Measurements from ENCODE around the gene DOCK1.
"Not testable (repeated sequence)": the region's sequence is repeated elsewhere in the genome, so short reads cannot be mapped to it uniquely, and the experiment has no call there.

The DOCK1 gene

DNA sequence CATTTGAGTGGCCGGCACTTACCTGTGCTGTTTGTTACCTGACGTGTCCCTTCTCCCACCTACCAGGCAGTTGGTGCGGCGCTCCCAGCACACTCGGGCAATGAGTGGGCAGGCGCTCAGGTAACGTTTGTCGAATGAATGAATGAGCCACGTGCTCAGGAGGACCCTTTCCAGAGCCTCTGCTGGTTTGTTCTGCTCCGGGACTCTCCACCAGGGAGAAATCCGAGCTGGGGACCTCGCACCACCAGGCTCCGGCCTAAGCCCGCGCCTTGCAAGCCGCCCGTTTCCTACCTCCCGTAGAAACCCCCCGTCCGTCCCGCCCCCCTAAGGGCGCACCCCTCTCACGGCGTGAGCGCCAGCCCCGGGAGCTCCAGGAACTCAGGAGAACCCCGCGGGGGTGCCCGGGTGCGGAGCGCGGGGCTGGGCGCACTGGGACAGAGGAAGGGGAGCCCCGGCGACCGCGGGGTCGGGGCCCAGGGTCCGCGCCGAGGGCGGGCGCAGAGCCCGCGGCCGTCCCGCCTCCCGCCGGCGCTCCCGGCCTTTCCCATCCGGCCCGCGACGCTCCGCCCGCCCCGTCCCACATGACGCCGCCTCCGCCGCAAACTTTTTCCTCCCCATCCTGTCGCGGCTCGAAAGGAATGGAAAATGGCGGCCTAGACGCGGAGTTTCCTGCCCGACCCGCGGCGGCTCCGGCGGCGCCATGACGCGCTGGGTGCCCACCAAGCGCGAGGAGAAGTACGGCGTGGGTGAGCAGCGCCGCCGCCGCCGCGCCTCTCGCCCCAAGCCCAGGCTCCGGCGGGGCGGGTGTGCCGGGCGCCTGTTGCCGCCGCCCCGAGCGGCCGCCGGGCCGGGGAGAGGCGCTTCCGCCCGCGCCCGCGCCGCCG is at the start of gene DOCK1:
TSS of gene DOCK1 (plus strand) at position 611 of the 884 bp plus-strand sequence. CDS start at position 701, 90 bp downstream.
- DNase-seq (ENCODE audit: low spot score) = no peak

DNA sequence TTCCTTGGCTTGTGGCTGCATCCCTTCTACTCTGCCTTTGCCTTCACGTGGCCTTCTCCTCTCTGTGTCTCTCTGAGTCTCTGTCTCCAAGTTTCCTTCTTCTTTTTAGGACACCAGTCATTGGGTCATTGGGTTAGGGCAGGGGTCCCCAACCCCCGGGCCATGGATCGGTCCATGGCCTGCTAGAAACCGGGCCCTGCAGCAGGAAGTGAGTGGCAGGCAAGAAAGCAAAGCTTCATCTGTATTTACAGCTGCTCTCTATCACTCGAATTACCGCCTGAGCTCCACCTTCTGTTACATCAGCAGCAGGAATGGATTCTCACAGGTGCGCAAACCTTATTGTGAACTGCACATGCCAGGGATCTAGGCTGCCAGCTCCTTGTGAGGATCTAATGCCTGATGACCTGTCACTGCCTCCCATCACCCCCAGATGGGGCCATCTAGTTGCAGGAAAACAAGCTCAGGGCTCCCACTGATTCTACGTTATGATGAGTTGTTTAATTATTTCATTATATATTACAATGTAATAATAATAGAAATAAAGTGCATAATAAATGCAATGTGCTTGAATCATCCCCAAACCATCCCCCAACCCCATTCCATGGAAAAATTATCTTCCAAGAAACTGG is 47.9 kb upstream of the DOCK1 start:
- DNase-seq (ENCODE audit: low spot score) = no peak

DNA sequence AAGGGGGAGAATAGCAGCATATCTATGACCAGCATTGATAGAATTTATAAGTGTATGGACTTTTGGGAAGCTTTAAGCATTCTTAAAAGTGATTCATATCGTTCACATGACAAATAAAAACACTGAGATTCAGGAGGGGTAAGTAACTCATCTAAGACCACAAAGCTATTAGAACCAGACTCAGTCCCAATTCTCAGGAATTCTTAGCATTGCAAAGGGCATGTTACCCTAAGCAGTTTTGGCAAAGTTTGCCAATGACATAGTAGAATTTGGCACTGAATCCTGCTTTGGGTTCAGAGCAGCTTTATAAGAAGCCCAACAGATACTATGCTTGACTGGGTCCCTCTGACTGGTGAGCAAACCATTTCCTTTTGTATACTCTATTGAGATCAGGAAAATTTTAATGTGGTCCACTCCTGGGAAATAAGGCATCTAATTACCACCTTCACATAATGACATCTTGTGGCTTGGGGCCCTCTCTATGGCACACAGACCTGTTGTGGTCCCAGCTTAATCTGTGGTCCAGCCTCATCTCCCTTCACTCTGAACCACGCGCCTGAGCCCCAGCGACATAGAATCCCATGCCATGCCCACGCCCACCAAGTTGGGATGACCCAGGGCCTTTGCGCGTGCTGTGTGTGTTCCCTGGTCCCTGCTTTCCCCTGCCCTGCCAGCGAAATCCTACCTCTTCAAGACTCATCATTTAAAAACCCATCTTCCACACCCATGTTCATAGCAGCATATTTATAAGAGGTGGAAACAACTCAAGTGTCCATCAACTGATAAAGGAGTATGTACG is 37.5 kb upstream of the DOCK1 start:
- DNase-seq (ENCODE audit: low spot score) = no peak

DNA sequence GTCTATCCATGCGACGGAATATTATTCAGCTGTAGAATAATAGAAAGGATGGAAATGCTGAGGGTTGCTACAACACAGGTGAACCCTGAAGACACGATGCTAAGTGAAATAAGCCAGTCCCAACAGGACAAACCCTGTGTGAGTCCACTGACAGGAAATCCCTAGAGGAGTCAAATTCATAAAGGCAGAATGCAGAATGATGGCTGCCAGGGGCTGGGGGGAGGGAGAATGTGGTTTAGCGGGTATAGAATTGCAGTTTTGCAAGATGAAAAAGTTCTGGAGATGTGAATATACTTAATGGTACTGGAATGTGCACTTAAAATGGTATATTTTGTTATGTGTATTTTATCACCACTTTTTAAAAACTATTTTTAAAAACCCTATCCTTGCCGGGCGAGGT is 36.9 kb upstream of the DOCK1 start:
- DNase-seq (ENCODE audit: low spot score) = no peak

DNA sequence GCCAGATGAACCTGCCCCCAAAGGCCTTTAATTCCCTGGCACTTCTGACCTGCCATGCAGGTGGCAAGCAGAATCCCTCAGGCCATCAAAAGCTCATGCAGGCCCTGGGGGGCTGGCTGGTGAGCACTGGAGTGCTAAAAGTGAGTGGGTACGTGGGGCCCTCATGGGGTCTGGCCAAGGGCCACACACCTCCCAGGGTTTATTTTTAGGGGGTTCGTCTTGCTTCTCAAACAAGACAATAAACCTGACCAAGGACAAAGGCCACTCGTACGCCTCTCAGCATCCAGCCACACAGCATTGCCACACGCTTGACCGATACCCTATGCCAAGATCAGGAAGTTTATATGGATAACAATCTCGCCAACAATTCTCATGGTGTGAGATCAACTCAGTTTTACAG is 33.1 kb upstream of the DOCK1 start:
- DNase-seq (ENCODE audit: low spot score) = no peak

DNA sequence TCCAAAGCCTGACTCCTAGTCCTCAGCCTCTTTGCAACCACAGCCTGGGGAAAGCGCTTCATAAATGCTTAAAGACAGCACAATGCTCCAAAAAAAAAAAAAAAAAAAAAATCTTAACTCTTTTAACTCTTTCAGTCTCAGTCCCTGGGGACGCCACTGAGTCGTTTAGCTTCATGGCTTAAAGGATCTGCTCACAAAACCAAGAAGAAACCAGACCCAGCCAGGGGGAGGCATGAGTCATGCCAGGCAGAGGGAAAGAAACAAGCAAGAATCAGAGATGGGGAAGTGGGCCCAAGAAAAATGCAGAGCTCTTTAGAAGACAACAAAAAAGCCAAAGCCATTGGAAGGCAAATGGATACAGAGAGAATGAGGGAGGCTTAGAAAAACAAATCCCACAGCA is 32.5 kb upstream of the DOCK1 start:
- DNase-seq (ENCODE audit: low spot score) = no peak

DNA sequence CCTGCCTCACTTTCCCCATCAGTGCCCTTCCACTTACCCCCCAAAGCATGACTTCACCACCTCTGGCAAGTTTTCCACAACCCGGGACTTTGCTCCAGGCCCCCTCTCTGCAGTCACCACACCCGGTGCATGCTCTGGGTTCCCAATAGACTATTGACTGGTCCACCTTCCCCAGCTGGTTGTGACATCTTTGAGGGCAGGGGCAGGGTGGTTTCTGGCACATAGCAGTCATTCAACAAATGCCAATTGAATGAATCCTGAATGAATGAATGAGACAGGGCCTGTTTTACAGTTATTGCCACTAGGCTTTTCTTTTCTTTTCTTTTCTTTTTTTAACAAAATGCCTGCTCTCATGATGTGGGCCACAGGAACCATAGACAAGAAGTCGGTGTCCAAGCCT is 28.8 kb upstream of the DOCK1 start:
- DNase-seq (ENCODE audit: low spot score) = no peak

DNA sequence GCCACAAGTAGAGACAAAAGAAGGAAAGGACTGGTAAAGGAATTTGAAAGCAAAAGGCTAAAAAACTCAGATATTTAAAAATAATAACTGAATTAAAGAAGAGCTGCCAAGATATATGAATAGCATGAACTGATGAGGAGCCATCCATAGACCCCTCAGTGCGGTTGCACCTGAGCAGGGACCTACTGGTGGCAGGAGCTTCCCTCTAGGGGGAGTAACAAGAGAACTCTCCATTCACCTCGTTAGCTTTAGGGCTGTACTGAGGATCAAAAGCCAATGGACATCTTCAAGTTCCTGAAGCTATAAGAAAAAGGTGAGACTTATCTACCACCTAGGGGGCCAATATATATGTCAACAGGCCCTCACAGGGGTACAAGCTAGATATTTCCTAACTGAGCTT is 27.8 kb upstream of the DOCK1 start:
- no peak for DNase-seq (ENCODE audit: low spot score)

DNA sequence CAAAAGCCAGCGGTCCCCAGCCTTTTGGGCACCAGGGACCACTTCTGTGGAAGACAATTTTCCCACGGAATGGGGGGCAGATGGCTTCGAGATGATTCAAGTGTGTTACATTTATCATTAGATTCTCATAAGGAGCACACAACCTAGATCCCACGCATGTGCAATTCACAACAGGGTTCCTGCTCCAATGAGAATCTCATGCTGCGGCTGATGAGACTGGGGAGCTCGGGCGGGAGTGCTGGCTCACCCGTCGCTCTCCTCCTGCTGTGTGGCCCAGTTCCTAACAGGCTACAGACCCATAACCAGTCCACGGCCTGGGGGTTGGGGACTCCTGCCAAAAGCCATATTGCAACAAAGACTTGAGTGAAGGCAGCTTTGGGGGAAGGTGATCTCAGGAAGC is 26.6 kb upstream of the DOCK1 start:
- DNase-seq (ENCODE audit: low spot score) = no peak

DNA sequence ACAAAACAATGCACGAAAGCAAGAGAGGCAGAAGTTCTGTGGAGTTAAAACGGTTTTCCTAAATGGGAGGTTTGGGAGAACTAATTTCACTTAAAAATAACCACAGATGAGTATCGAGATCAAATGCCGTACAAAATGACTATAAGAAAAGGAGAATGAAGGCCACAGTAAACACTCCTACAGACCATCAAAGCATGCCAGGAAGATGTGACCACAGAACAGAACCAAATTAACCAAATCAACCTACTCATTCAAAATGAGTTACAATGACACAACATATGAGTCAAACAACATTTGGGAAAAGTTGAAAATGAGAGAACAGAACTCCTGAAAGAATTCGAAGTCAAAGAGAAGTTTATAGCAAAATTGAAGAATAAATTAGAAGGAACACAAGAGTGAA is 24.3 kb upstream of the DOCK1 start:
- DNase-seq (ENCODE audit: low spot score) = no peak

DNA sequence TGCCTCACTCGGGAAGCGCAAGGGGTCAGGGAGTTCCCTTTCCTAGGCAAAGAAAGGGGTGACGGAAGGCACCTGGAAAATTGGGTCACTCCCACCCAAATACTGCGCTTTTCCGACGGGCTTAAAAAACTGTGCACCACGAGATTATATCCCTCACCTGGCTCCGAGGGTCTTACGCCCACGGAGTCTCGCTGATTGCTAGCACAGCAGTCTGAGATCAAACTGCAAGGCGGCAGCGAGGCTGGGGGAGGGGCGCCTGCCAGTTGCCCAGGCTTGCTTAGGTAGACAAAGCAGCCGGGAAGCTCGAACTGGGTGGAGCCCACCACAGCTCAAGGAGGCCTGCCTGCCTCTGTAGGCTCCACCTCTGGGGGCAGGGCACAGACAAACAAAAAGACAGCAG is 23.2 kb upstream of the DOCK1 start:
- DNase-seq (ENCODE audit: low spot score) = not testable (repeated sequence)

DNA sequence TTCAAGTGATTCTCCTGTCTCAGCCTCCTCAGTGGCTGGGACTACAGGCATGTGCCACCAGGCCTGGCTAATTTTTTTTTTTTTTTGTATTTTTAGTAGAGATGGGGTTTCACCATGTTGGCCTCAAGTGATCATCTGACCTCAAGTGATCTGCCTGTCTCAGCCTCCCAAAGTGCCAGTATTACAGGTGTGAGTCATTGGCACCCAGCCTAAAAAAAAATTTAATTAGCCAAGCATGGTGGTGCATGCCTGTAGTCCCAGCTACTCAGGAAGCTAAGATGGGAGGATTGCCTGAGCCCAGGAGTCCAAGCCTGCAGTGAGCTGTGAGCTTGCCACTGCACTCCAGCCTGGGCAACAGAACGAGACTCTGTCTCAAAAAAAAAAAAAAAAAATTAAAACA is 16.8 kb upstream of the DOCK1 start:
- not testable (repeated sequence) for DNase-seq (ENCODE audit: low spot score)

DNA sequence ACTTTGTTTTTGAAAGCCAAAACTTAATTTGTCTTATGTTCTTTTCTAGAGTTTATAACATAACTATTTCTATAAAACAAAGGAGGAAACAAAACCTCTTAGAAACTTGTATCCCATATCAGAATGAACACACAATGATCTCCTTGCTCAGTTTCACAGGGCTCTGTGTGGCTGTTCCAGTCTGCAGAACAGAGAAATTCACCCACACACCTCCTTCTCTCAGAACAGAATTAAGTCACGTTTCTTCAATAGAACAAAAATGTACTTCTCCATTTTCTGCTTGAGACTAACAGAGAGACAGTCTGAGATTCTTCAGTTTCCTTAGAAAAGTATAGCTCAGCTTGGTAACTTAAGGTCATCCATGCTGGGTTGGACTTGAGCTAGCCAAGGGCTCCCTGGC is 15.8 kb upstream of the DOCK1 start:
- no peak for DNase-seq (ENCODE audit: low spot score)

DNA sequence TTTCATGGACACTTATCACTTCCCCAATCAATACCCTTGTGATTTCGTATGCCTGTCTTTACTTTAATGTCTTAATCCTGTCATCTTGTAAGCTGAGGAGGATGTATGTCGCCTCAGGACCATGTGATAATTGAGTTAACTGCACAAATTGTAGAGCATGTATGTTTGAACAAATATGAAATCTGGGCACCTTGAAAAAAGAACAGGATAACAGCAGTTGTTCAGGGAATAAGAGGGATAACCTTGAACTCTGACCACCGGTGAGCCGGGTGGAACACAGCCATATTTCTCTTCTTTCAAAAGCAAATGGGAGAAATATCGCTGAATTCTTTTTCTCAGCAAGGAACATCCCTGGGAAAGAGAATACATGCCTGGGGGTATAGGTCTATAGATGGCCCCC is 14.4 kb upstream of the DOCK1 start:
- not testable (repeated sequence) for DNase-seq (ENCODE audit: low spot score)

DNA sequence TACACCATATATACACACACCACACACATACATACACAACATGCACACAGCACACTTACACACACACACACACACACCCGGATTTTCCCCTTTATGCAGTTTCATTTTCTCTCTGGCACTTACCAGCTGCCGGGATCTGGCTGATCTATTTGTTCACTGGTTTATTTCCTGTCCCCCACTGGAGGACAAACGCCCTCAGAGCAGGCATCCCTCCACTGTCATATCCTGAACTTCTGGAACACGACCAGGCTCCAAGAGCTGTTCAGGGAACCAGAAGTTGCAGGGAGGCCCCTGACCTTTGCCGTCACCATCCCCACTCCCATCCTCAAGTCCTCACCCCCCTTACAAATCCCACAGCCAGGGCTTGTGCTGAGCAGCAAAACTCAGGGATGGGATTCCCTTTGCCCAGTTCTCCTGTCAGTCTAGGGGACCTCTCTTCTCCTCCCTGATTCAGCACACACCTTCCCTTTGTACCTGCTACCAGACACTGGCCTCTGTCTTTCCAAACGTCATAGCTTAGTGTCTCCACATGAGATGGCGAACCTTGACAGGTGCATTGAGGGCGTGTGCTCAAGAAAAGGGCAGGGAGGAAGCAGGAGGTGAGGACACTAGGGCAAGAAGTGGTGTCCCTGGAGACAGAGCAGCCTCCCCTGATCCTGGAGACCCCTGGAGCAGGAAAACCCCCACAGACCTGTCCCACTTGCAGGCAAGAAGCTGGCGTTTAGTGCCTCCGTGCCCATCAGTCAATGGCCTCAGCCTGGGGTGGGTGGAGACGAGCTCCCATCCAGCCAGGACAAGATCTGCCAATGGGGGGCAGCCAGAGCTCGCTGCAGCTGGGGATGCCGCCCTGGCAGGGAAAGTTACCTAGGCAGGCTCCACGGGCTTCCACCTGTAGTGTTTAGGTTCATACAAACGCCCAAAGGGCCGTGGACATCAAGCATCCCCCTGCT is 12.7 kb upstream of the DOCK1 start:
- no peak for DNase-seq (ENCODE audit: low spot score)

DNA sequence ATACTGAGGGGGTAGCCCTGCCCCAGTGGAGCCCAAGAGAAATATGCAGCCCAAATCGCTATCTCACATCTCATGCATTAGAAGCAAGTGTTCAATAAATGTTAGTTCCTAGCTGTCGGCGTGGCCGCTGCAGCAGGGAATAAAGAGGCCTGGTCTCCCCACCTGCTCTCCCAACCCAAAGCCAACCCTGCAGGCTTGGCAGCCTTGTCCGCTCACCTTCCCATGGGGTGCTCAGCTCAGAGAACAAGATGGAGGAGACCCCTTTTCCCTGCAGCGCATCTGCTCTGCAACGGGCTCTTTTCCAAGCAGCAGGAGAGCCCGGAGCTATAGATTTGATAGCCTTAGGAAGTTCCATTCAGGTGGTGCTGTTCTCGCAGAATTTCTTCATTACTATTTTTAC is 12.0 kb upstream of the DOCK1 start:
- no peak for DNase-seq (ENCODE audit: low spot score)

DNA sequence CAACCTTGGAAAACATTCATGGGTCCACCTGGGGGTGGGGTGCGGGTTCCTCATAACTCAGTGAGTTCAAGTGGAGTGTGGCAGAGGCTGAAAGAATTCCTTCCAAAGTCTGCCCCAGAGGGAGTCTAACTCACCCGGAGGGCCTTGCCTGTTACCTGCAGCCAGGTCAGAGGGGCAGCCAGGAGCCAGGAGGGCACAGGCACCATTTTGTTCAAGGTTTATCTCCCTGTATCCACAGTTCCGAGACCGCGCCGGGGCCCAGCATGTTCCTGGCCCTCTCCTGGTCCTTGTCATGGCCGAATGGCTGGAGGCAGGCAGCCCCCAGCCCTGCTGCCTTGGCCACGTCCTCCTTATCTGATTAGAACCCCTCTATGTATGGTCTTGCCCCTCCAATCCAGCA is 11.4 kb upstream of the DOCK1 start:
- DNase-seq (ENCODE audit: low spot score) = no peak

DNA sequence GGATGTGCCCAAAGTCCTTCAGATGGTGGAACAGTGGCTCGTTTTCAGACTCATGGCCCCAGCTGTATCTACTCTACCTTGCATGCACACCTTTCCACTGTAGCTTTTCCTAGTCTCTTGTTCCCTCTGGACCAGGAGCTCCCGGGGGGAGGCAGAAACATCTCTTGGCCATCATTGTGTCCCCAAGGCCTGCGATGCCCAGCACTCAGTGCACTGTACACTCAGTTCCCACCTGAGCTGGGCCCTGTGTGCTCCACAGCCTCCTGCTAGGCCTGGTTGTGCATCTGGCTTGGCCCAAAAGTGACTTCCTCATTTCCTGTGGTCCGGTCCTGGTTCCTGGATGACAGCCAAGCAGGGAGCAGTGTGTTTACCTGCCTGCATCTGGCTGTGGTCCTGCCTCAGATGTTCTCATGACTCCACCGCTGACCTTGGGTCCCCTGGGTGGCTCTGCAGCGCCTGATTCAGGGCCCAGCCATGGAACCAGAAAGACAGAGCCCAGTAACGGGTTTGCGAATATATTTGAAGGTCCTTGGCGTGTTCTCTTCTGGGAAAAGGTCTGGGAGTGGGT is 9.9 kb upstream of the DOCK1 start:
- no peak for DNase-seq (ENCODE audit: low spot score)

DNA sequence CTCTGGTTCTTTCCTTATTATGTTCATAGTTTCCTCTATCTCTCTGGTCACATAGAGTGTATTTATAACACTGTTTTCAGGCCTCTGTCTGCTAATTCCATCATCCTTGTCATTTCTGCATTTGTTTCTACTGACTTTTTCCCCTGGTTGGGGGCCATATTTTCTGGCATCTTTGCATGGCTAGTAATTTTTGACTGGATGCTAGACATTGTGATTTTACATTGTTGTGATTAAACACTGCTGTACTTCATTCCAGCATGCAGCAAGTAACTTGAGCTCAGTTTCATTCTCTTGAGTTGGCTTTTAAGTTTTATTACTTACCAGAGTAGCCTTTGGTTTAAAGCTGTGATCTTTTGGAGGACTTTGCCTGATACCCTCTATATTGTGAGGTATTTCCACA is 6.8 kb upstream of the DOCK1 start:
- DNase-seq (ENCODE audit: low spot score) = no peak

DNA sequence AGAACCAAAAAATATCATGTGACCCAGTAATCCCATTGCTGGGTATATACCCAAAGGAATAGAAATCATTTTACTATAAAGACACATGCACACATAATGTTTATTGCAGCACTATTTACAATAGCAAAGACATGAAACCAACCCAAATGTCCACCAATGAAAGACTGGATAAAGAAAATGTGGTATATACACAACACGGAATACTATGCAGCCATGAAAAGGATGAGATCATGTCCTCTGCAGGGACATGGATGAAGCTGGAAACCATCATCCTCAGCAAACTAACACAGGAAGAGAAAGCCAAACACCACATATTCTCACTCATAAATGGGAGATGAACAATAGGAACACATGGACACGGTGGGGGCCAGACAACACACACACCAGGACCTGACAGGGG is 5.7 kb upstream of the DOCK1 start:
- not testable (repeated sequence) for DNase-seq (ENCODE audit: low spot score)

DNA sequence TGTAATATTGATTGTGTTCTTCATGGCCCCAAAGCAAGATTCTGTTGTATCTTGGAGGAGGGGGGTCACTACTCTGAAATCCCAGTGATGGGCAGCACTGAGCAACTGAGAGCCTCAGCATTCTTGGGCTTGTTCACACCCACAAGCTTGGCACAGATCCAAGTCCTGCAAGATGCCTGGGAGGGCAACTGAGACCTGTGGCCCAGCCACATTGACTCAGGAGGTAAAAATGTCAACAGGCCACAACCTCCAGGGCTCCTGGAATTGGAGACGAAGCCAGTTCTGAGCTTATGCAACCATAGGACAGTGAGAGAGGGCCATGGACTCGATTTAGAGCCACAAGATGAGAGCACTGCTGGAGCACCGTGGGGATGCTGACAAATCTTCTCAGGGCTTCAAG is 3.1 kb upstream of the DOCK1 start:
- DNase-seq (ENCODE audit: low spot score) = no peak
